Measurements from ENCODE around the gene HIGD1C.

HIGD1C gene

DNA sequence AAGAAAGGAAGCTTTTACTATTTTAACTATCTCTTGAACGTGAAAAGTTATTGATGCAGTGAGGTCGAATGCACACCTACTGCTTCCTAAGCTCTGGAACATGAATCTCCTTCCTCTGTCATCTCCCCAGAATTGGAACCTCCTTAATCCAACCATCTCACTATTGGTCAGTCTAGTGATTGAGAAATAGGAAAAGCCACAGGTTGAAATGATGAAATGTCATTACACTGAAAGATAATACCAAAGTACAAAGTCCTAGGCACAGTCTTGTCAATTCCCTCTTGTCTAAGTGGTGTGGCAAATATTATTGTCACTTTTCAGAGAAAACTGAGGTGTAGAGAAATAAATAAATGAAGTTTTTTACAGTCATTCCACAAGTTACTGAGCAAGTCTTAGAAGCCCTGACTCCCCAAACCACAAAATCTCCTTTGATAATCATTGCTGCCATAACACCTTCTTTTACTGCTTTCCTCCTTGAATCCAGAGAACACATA, 19.5 kb upstream of the HIGD1C start:
- FAIRE-seq = no peak
- no peak for DNase-seq (ENCODE audit: insufficient read length, low spot score)

GRCh38 chr12:50933459-50934124, 18.8 kb upstream of the HIGD1C start:
- TF ChIP-seq POLR2A (IDR thresholded peaks at IDR 0.05; ENCODE audit: low read depth, low read length) (no peak), TAF1 (IDR thresholded peaks at IDR 0.05; ENCODE audit: low read depth, low read length) (no peak), POLR2AphosphoS5 (IDR thresholded peaks at IDR 0.05; ENCODE audit: low read depth, low read length) (no peak), POU2F2 (IDR thresholded peaks at IDR 0.05; ENCODE audit: low read depth, low read length) (no peak), PAX5 (IDR thresholded peaks at IDR 0.05; ENCODE audit: insufficient read depth, low read length, severe bottlenecking) (no peak), SPI1 (IDR thresholded peaks at IDR 0.05; ENCODE audit: low read depth, low read length) (no peak)
- FAIRE-seq (no peak), DNase-seq (ENCODE audit: insufficient read length, low spot score) (no peak)

More for the DNA sequence above, 19.5 kb upstream of the HIGD1C start:
- TF ChIP-seq SPI1 (IDR thresholded peaks at IDR 0.05; ENCODE audit: low read depth, low read length) (no peak), POU2F2 (IDR thresholded peaks at IDR 0.05; ENCODE audit: low read depth, low read length) (no peak), POLR2AphosphoS5 (IDR thresholded peaks at IDR 0.05; ENCODE audit: low read depth, low read length) (no peak), POLR2A (IDR thresholded peaks at IDR 0.05; ENCODE audit: low read depth, low read length) (no peak)

DNA sequence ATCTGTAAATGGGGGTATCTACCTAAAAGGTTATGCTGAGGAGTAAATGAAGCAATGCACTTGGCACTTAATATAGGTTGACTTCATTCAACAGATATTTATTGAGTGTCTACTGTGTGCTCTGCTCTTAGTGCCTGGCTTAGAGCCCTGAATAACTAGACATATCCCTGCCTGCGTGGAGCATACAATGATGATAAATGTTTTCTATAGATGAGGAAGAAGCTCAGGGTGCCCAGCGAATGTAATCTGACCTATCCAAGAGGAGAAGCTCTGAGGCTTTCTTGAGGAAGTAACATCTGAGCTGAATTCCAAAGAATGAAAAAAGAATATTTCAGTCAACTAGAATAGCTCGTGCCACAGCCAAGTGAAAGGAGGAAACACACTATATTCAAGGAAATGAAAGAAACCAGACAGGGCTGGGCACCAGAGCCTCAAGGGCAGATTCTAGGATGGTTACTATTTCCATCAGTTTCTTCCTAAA, 17.9 kb upstream of the HIGD1C start:
- no peak for TF ChIP-seq POU2F2 (IDR thresholded peaks at IDR 0.05; ENCODE audit: low read depth, low read length)
- TF ChIP-seq TAF1 (IDR thresholded peaks at IDR 0.05; ENCODE audit: low read depth, low read length) = no peak
- TF ChIP-seq PAX5 (IDR thresholded peaks at IDR 0.05; ENCODE audit: insufficient read depth, low read length, severe bottlenecking) = no peak
- no peak for TF ChIP-seq POLR2AphosphoS5 (IDR thresholded peaks at IDR 0.05; ENCODE audit: low read depth, low read length)
- TF ChIP-seq POLR2A (IDR thresholded peaks at IDR 0.05; ENCODE audit: low read depth, low read length) = no peak
- no peak for TF ChIP-seq SPI1 (IDR thresholded peaks at IDR 0.05; ENCODE audit: low read depth, low read length)
- FAIRE-seq (no peak), DNase-seq (ENCODE audit: insufficient read length, low spot score) (no peak)

GRCh38 chr12:50934981-50935807, 17.1 kb upstream of the HIGD1C start:
- TF ChIP-seq TAF1 (IDR thresholded peaks at IDR 0.05; ENCODE audit: low read depth, low read length) (no peak), POLR2AphosphoS5 (IDR thresholded peaks at IDR 0.05; ENCODE audit: low read depth, low read length) (no peak), POU2F2 (IDR thresholded peaks at IDR 0.05; ENCODE audit: low read depth, low read length) (no peak), PAX5 (IDR thresholded peaks at IDR 0.05; ENCODE audit: insufficient read depth, low read length, severe bottlenecking) (no peak), SPI1 (IDR thresholded peaks at IDR 0.05; ENCODE audit: low read depth, low read length) (no peak), POLR2A (IDR thresholded peaks at IDR 0.05; ENCODE audit: low read depth, low read length) (no peak)
- FAIRE-seq (no peak), DNase-seq (ENCODE audit: insufficient read length, low spot score) (no peak)

- FAIRE-seq = no peak
- TF ChIP-seq PAX5 (IDR thresholded peaks at IDR 0.05; ENCODE audit: insufficient read depth, low read length, severe bottlenecking) = no peak
- no peak for TF ChIP-seq POLR2A (IDR thresholded peaks at IDR 0.05; ENCODE audit: low read depth, low read length)
- no peak for TF ChIP-seq TAF1 (IDR thresholded peaks at IDR 0.05; ENCODE audit: low read depth, low read length)
- no peak for TF ChIP-seq SPI1 (IDR thresholded peaks at IDR 0.05; ENCODE audit: low read depth, low read length)
- no peak for DNase-seq (ENCODE audit: insufficient read length, low spot score)
Measured at GRCh38 chr12:50936821-50937530, 15.4 kb upstream of the HIGD1C start.

GRCh38 chr12:50937653-50938052, 14.7 kb upstream of the HIGD1C start:
- DNase-seq (ENCODE audit: insufficient read length, low spot score) (no peak), FAIRE-seq (no peak)
- TF ChIP-seq PAX5 (IDR thresholded peaks at IDR 0.05; ENCODE audit: insufficient read depth, low read length, severe bottlenecking) (no peak), POLR2AphosphoS5 (IDR thresholded peaks at IDR 0.05; ENCODE audit: low read depth, low read length) (no peak), SPI1 (IDR thresholded peaks at IDR 0.05; ENCODE audit: low read depth, low read length) (no peak), TAF1 (IDR thresholded peaks at IDR 0.05; ENCODE audit: low read depth, low read length) (no peak), POLR2A (IDR thresholded peaks at IDR 0.05; ENCODE audit: low read depth, low read length) (no peak), POU2F2 (IDR thresholded peaks at IDR 0.05; ENCODE audit: low read depth, low read length) (no peak)

DNA sequence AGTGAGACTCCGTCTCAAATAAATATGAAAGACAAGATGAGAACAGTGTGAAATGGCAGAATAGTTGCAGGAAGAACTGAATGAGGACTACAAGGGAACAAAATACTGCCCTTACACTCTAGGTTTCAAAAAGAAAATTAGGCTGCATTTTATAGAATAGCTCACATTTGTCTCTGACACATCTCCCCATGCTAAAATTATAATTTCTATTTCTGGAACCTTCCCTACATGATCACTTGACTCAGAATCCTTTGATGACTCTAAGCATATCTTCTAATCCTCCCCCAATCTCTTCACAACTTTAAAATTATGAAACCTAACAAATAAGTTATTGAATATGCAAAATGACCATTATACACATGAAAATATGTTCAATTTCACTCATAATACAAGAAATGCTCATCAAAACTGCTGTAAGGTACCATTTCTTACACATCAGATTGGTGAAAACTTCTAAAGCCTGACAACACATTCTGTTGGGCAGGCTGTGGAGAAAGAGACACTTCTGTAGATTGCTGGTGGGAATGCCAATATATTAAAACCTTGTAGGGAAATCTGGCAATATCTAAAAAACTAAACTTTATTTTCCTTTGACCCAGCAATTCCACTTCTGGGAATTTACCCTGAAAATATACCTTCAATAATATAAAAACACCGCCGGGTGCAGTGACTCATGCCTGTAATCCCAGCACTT, 4.3 kb upstream of the HIGD1C start:
- DNase-seq (ENCODE audit: insufficient read length, low spot score) = no peak
- no peak for FAIRE-seq
- TF ChIP-seq POLR2AphosphoS5 (IDR thresholded peaks at IDR 0.05; ENCODE audit: low read depth, low read length) (no peak), POU2F2 (IDR thresholded peaks at IDR 0.05; ENCODE audit: low read depth, low read length) (no peak), TAF1 (IDR thresholded peaks at IDR 0.05; ENCODE audit: low read depth, low read length) (no peak), PAX5 (IDR thresholded peaks at IDR 0.05; ENCODE audit: insufficient read depth, low read length, severe bottlenecking) (no peak), SPI1 (IDR thresholded peaks at IDR 0.05; ENCODE audit: low read depth, low read length) (no peak), POLR2A (IDR thresholded peaks at IDR 0.05; ENCODE audit: low read depth, low read length) (no peak)

- TF ChIP-seq PAX5 (IDR thresholded peaks at IDR 0.05; ENCODE audit: insufficient read depth, low read length, severe bottlenecking) = no peak
- TF ChIP-seq POLR2AphosphoS5 (IDR thresholded peaks at IDR 0.05; ENCODE audit: low read depth, low read length) = no peak
- TF ChIP-seq POU2F2 (IDR thresholded peaks at IDR 0.05; ENCODE audit: low read depth, low read length) = no peak
- no peak for TF ChIP-seq TAF1 (IDR thresholded peaks at IDR 0.05; ENCODE audit: low read depth, low read length)
- DNase-seq (ENCODE audit: insufficient read length, low spot score) (no peak), FAIRE-seq (no peak)
Measured at GRCh38 chr12:50948798-50949197, 3.5 kb upstream of the HIGD1C start.

Data from GM12891 (cell line).